OCI-LY7 (cell line): Measurements from ENCODE around the gene TM9SF2.

Source experiments
- CTCF ChIP-seq: fragments of 200-600 bp; sonication (generic); conservative IDR thresholded peaks from 2 replicates; pipeline ENCODE4 v1.5.1; 2014; ENCODE audit warnings: mild to moderate bottlenecking, antibody characterized with exemption, low read length, moderate library complexity, mixed read lengths
- EZH2phosphoT487 ChIP-seq: fragments of 200-600 bp; sonication (generic); IDR thresholded peaks from 2 replicates; pipeline ENCODE4 v1.6.1; 2018; ENCODE audit warnings: low read depth, borderline replicate concordance, mild to moderate bottlenecking, mixed run types, antibody characterized with exemption, low read length, moderate library complexity, mixed read lengths

DNA sequence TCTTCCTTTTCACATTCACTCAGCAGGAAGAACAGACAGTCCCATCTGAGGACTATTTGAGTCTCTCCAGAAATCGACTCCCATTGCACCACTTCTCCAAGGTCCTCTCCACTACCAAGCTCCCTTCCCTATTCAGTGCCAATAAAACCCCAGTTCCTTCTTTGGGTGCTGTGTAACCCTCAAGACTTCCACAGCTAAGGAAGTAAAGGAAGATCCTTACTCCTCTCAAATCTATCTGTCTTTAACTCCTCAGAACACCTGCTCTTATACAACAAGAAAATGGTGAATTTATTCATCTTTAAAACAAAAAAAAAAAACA, 29.2 kb upstream of the TM9SF2 start:
- no peak for TF ChIP-seq CTCF
- no peak for TF ChIP-seq EZH2phosphoT487
